Tibial nerve (tissue), 4 donors: Measurements from ENCODE around the gene NANOS2.
A peak's percentile ranks its signal among the peaks of the same experiment; 100 is the strongest.

Experiments used
- EP300 ChIP-seq, 2 donors: sonication (generic); formaldehyde crosslinking; IDR thresholded peaks; one replicate each; pipeline ENCODE4 v1.6.1; 2017; ENCODE audit warnings: antibody characterized with exemption in 2 of 2, mild to moderate bottlenecking in 1 of 2
- TF ChIP-seq, protein P1 (sequence below), 5 experiments: fragments of 200-600 bp in 3 of 5; fragments of 450-650 bp in 2 of 5; sonication (generic) in 3 of 5; IDR thresholded peaks; one replicate each; pipeline ENCODE4 v1.5.1; 2016 to 2019; ENCODE audit warnings: antibody characterized with exemption in 5 of 5, mild to moderate bottlenecking in 3 of 5, moderate library complexity in 2 of 5

DNA sequence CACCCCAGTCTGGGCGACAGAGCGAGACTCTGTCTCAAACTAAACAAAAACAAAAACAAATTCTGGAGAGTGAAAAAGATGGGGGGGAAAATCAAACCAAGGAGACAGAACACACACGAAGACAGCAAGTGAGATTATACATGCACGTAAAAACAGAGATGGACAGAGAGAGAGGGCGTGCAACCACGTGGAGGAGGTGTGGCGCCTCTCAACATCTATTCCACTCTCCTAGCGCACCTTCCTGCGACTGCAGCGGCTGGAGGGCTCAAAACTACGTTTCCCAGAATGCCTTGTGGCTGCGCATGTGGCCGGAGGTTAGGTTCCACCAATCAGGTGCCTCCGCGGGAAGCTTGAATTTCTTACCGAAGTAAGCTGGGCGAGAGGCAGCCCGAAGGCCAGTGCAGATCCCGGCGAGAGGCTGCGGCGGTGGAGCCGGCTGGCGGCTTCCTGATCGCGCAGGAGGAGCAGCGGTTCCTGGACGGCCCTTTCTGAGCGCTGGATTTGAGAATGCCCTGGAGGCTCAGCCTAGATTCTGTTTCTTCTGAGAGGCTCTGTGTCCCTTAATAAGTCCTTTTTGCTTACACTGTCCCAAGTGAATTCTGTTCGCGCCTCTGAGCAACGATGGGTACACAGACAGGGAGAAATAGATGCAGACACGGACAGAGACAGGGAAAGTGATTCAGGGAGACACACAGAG lies 13.1 kb upstream of the NANOS2 start:
- TF ChIP-seq, protein P1, sequence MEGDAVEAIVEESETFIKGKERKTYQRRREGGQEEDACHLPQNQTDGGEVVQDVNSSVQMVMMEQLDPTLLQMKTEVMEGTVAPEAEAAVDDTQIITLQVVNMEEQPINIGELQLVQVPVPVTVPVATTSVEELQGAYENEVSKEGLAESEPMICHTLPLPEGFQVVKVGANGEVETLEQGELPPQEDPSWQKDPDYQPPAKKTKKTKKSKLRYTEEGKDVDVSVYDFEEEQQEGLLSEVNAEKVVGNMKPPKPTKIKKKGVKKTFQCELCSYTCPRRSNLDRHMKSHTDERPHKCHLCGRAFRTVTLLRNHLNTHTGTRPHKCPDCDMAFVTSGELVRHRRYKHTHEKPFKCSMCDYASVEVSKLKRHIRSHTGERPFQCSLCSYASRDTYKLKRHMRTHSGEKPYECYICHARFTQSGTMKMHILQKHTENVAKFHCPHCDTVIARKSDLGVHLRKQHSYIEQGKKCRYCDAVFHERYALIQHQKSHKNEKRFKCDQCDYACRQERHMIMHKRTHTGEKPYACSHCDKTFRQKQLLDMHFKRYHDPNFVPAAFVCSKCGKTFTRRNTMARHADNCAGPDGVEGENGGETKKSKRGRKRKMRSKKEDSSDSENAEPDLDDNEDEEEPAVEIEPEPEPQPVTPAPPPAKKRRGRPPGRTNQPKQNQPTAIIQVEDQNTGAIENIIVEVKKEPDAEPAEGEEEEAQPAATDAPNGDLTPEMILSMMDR (IDR thresholded peaks at IDR 0.05): no peak
- TF ChIP-seq EP300 (IDR thresholded peaks at IDR 0.05): peak in 1 of 2 donors; percentile 92
